HG03442 (cell line): ENCODE data around the gene MELTF.

Experiments
- ATAC-seq: cut with Tn5 transposase; IDR thresholded peaks from one replicate; pipeline ENCODE4 v1.9.1; 2021; ENCODE audit warnings: mild to moderate bottlenecking, moderate library complexity; ENCODE audit not compliant: unreplicated experiment

MELTF gene

GRCh38 chr3:196969134-196969659 lies 60.4 kb downstream of the MELTF start:
- ATAC-seq = peak; percentile 38

GRCh38 chr3:196968233-196969133 lies 61.1 kb downstream of the MELTF start, which contains the start of gene PIGZ:
Gene PIGZ (minus strand): TSS chr3:196968833. CDS start chr3:196952031, 16,802 bp downstream.
- ATAC-seq = peak; percentile 51

GRCh38 chr3:196967412-196968232 lies 62.0 kb downstream of the MELTF start:
- no peak for ATAC-seq

GRCh38 chr3:196966526-196967401 lies 62.9 kb downstream of the MELTF start:
- ATAC-seq = no peak

GRCh38 chr3:196965804-196966173 lies 63.8 kb downstream of the MELTF start:
- ATAC-seq = no peak

- no peak for ATAC-seq
These were observed 64.4 kb downstream of the MELTF start for GRCh38 chr3:196965112-196965803.

- no peak for ATAC-seq
These were observed 66.0 kb downstream of the MELTF start for GRCh38 chr3:196963631-196963953.

GRCh38 chr3:196962930-196963630 lies 66.5 kb downstream of the MELTF start:
- ATAC-seq = no peak

- ATAC-seq = no peak
These were observed 67.3 kb downstream of the MELTF start for GRCh38 chr3:196962108-196962929.

- ATAC-seq = no peak
These were observed 74.8 kb downstream of the MELTF start for GRCh38 chr3:196954832-196955231.
